GM21786 (cell line): Measurements from ENCODE around the gene ZNF146.
"Not testable (repeated sequence)": the region's sequence is repeated elsewhere in the genome, so short reads cannot be mapped to it uniquely, and the experiment has no call there.

Experiments used
- ATAC-seq: cut with Tn5 transposase; IDR thresholded peaks from one replicate; pipeline ENCODE4 v1.9.1; 2021; ENCODE audit not compliant: unreplicated experiment

ZNF146 gene

DNA sequence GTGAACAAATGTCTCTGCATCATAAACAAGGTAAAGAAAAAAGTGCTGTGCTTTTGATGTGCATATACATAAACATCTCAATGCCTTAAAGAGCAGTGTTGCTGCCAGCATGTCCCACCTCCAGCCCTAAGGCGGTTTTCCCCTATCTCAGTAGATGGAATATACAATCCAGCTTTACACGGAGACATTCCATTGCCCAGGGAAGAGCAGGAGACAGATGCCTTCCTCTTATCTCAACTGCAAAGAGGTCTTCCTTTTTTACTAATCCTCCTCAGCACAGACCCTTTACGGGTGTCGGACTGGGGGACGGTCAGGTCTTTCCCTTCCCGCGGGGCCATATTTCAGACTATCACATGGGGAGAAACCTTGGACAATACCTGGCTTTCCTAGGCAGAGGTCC, 18.7 kb downstream of the ZNF146 start:
- not testable (repeated sequence) for ATAC-seq

- ATAC-seq = no peak
These were observed 21.5 kb downstream of the ZNF146 start for GRCh38 chr19:36236304-36236945.

- no peak for ATAC-seq
These were observed 22.0 kb downstream of the ZNF146 start for GRCh38 chr19:36236946-36237310.

DNA sequence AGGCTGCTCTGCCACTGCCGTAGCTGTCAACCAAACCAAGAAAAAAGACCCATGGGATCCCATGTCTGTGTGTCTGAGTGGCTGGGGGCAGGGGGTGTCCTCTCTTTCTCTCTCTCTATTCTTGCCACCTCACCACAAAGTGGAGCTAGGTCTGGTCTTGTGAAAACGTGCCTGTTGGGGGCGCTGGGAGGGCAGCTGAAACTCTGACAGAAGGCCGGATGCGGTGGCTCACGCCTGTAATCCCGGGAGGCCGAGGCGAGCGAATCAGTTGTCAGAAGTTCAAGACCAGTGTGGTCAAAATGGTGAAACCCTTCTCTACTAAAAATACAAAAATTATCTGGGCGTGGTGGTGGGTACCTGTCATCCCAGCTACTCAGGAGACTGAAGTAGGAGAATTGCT, 29.2 kb downstream of the ZNF146 start:
- ATAC-seq = no peak

- ATAC-seq = no peak
These were observed 30.5 kb downstream of the ZNF146 start for GRCh38 chr19:36245210-36246005.

GRCh38 chr19:36246006-36246481, 31.1 kb downstream of the ZNF146 start:
- no peak for ATAC-seq

GRCh38 chr19:36252047-36252446, 37.1 kb downstream of the ZNF146 start:
- no peak for ATAC-seq

- ATAC-seq = no peak
These were observed 39.9 kb downstream of the ZNF146 start for GRCh38 chr19:36254848-36255247.

- ATAC-seq = no peak
These were observed 40.4 kb downstream of the ZNF146 start for GRCh38 chr19:36255316-36255715.

DNA sequence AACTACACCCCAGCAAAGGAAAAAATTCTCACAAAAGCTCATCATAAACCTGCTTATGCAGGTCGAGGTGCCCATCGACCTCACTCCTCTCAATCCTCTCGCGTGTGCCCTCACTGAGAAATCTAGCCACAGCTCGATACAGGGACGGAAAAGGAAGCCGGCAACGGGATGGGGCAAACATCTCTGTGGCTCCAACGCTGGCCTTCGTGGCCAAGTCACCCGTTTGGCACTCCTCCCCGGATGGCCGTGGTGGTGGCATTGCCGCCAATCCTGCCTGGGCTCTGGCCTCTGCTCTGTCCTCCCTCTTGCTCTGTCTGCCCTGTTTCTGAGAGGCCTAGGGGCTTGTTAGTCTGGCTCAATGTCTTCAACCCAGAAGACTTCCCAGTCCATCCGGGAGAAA, 41.2 kb downstream of the ZNF146 start:
- ATAC-seq = no peak

GRCh38 chr19:36256853-36257519, 42.1 kb downstream of the ZNF146 start:
- ATAC-seq = no peak

DNA sequence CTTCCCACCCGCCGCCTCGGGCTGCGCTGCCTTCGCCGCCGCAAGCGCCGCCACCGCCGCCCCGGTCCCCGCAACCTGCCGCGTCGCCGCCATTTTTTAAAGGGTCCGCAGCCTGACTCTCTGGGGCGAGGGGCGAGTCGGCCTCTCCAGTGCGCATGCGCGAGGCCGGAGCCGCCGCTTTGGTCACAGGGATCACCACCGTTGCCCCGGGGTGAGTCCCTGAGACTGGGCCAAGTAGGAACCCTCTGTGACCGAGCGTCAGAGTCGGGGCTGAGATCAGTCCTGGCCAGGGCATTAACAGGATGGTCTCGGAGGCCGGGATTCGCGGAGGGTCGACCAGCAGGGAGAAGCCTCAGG, 42.6 kb downstream of the ZNF146 start:
- no peak for ATAC-seq

- no peak for ATAC-seq
These were observed 43.3 kb downstream of the ZNF146 start for GRCh38 chr19:36258028-36258875.

DNA sequence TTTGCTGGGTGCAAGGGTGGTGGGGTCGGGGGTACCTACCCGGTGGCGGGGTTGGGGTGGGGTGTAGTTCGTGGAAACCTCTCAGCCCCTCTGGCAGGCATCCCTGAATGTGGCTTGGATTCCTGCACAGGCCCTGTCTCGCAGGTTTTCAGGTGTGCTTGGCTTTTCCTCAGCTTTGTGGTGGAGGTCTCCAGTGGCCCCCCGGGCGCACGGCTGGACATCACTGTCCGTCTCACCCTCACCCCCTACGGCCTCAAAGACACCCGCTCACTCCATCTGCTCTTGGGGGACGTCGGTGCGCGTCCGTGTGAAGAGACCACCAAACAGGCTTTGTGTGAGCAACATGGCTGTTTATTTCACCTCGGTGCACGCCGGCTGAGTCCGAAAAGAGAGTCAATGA, 44.3 kb downstream of the ZNF146 start:
- no peak for ATAC-seq

DNA sequence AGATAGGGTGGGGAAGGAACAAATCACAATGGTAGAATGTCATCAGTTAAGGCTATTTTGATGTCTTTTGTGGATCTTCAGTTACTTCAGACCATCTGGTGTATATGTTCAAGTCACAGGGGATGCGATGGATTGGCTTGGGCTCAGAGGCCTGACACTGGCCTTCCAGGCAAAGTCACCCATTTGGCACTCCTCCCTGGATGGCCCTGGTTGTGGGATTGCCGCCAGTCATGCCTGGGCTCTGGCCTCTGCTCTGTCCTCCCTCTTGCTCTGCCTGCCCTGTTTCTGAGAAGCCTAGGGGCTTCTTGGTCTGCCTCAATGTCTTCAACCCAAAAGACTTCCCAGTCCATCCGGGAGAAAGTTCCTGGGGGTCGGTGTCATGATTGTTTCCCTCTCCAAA, 50.2 kb downstream of the ZNF146 start:
- no peak for ATAC-seq

- ATAC-seq = no peak
These were observed 51.0 kb downstream of the ZNF146 start for GRCh38 chr19:36265856-36266374.

- no peak for ATAC-seq
These were observed 51.6 kb downstream of the ZNF146 start for GRCh38 chr19:36266375-36266961.

- ATAC-seq = no peak
These were observed 52.3 kb downstream of the ZNF146 start for GRCh38 chr19:36267061-36267845.

- ATAC-seq = not testable (repeated sequence)
These were observed 53.2 kb downstream of the ZNF146 start for GRCh38 chr19:36268081-36268480.

DNA sequence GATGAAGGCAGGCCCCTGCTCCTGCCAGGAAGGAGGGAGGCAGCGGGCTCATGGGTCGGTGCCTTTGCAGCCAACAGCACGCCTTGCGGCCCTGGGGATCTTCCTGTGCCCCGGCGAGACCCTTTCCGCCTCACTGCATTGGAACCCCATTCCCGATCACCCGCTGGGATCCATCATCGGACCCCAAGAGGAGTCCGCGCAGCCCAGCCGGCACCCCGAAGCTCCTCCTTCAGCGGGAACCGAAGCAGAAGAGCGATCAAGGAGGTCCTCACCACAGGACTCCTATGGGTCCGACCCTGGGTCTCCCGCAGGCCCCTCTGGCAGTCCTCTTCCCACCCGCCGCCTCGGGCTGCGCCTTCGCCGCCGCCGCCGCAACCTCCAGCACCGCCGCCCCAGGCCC, 53.7 kb downstream of the ZNF146 start:
- not testable (repeated sequence) for ATAC-seq
